Bone marrow (tissue), 2 donors: ENCODE data around the gene RASGRF1.
"Not testable (repeated sequence)": the region's sequence is repeated elsewhere in the genome, so short reads cannot be mapped to it uniquely, and the experiment has no call there.

ENCODE experiments used
- DNase-seq, 2 donors: peaks; one replicate each; lab custom pipeline; 2025; lab: John Stamatoyannopoulos, UW

RASGRF1 gene

GRCh38 chr15:79090487-79091203, at the start of gene RASGRF1:
Gene RASGRF1 (minus strand): TSS chr15:79090780. CDS start chr15:79090498, 282 bp downstream.
- DNase-seq, result no peak

- DNase-seq, result no peak
Measured at GRCh38 chr15:79136434-79137046, 46.0 kb upstream of the RASGRF1 start.

DNA sequence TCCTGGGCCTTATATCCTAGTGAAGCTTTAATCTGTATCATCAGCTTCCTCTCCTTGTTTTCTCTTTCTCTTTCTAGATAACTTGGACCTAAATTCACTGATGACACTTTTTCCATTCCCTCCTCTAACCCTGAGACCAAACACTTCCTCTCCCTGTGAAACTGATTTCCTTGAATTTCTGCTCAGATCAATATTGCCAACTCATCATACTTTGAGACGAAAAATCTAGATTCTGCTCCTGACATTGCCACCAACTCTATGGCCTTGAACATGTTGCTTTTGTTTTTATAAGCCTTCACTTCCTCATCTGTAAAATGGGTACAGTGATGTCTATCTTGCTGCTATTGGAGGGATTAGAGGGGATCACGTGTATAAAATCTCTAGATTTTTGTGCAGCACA, 42.7 kb upstream of the RASGRF1 start:
- no peak for DNase-seq

DNA sequence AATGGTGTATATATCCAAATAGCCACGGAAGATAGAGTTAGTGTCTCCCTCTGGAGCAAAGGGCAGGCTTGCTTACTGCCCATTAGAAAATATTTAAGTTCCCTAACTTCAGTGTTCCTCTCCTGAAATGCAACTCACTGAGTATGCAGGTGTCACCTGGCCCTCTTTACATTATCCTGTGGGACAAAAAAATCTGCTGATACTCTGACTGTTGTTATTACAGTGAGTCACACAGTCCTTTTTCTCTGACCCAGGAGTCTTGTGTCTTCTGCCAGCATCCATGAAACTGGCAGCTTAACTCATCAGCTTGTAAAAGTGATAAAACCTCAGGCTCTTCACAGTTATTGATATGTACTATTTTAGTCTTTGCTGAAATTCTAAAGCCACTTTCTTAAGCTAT, 42.2 kb upstream of the RASGRF1 start:
- DNase-seq, result no peak

DNA sequence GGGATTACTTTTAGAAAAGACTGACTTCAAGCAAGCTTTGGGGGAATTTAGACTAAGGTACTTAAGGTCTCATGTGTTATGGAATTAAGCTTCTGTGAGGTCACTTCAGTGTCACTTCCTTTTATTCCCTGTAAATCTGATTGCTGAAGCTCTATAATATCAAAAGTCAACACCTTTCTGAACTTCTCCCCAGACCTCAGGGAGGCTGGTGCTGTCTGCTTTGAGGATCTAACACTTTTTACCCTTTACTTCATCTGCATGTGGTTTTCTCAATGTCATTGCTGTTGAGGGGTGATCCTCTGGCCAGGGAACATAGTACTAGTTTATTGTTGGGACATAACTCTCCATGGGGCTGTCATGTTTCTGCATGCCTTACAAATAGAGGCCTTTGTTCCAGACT, 41.8 kb upstream of the RASGRF1 start:
- DNase-seq, result no peak

DNA sequence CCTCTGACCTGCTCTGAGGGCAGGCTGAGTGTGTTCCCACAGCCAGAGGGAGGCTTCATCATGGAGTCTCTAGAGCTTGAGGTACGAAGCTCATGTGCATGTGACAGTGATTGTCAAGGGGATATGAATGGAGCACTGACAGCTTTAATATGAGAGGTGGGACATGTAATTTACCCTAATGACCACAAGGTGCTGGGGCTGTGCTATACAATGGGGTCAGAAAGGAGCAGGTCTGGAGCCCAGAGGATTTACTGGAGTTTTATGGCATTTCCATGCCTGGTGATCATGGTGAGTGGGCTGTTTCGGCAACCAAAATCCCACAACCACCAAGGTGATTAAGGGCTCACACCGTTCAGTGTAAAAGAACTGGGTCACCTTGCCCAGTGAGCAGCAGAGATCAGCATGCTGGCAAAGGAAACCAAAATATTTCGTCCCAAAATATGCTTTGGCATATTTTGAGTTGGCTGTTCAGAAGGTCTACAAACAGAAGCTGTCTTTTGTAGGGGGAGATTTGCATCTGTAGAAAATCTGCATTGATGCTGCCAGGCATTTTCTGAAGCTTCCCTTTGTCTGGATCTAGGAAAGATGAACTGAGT, 40.1 kb upstream of the RASGRF1 start:
- no peak for DNase-seq

DNA sequence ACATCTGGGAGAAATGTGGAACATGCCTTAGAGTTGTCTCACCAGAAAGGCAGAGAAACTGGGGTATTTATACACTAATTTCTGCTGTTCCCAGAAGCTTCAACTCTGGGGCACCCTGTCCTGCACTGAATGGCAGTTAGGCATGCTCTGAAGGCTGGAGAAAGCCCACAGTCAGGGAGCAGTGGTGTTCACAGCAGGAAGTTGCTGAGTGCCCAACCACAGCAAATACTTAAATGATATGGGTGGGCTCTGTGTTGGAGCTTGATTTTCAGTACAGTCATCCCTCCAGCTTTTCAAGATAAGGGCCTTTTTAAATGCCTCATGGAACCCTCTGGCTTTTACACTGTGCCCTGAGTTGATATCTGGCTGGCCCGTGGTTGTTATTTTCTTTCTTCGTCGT, 38.7 kb upstream of the RASGRF1 start:
- DNase-seq, result no peak

GRCh38 chr15:79128556-79128955, 38.0 kb upstream of the RASGRF1 start:
- DNase-seq, result no peak

- DNase-seq, result no peak
Measured at GRCh38 chr15:79124388-79124787, 33.8 kb upstream of the RASGRF1 start.

- DNase-seq, result no peak
Measured at GRCh38 chr15:79122991-79123390, 32.4 kb upstream of the RASGRF1 start.

- no peak for DNase-seq
Measured at GRCh38 chr15:79122391-79122790, 31.8 kb upstream of the RASGRF1 start.

GRCh38 chr15:79121571-79121970, 31.0 kb upstream of the RASGRF1 start:
- no peak for DNase-seq

DNA sequence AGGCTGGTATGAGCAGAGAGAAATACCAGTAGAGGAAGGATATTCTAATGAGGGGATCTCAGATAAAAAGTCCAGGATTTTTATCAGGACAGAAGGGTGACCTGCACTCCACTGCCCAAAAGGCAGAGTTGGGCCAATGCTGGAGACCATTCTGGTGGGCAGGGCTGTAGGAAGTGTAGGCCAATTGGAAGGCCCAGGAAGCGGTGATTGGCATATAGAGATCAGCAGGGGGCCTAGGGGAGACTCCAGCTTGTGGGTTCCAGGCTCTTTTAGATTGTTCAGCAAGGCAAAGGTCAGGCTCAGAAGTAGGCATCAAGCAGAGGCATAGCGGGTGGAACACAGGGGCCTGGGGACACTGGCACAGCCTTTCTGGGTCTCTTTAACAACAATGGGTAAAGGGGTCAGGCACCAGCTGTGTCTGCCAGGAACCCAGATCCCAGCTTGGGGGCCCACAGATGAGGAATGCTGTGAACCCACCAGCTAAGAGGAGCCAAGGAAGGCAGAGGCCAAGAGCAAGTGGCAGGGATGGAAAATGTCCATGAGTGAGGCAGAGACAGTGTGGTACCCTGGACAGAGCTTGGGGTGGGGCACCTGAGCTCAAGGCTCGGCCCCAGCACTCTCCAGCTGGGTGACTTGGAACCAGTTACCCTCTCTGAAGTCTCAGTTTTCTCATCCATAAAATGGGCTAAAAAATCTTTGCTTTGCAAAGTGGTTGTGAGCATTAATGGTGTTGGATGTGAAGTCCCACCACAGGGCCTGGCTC, 27.0 kb upstream of the RASGRF1 start:
- no peak for DNase-seq

DNA sequence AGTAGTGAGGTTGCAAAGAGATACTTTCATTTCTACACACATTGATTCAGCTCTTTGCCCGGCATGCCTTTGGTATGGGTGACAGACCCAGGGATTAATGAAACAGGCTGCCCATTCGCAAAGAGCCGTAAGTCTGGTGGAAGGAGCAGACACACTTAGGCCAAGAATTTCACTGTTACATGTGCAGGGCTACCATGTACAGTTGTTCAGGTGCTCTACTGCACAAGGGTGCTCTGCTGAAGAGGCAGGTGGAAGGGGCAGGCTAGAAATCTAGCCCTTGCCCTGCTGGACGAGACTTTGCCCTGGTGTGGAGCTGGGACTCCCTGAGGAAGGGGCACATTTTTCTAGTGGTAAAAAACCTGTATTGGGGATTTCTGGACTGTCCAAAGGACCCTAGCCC, 26.2 kb upstream of the RASGRF1 start:
- no peak for DNase-seq

- DNase-seq, result no peak
Measured at GRCh38 chr15:79115986-79116665, 25.5 kb upstream of the RASGRF1 start.

DNA sequence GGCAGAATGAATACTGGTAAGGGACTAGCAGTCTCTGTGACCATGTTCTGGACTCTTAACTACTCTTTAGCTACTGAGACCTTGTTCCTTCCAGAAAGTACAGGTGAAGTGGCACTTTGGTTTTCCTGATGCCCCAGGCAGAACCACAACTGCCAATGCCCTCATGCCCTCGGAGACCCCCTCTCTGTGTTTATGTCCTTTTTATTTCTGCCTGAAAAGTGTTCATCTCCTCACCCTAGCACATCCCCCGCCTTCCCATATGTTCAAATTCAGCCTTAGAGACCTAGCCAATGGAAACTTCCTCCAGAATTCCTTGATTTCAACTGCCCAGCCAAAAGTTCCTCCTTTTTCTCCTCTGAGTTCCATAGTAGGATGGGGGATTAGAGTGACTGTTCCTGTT, 23.3 kb upstream of the RASGRF1 start:
- no peak for DNase-seq

- DNase-seq, result not testable (repeated sequence)
Measured at GRCh38 chr15:79111404-79111803, 20.8 kb upstream of the RASGRF1 start.

GRCh38 chr15:79105141-79105540, 14.6 kb upstream of the RASGRF1 start:
- DNase-seq, result no peak

DNA sequence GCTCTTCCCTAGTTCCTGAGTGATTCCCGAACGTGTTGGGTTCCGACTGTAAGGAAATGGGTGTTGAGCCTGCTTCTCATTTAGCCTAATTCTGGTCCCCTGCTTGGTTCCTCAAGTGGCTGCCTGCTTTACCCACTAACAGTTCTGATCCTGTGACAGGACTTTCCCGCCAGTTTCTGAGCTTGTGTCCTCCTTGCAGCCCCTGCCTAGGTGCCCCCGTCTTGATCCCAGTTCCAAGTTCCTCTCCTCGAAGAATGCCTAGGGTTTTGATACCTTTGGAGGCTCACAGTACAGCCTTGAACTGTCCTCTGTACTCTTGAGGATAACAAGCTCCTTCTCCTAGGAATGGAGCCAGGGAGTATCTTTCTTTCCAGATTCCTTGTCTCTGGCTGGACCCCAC, 12.0 kb upstream of the RASGRF1 start:
- no peak for DNase-seq

- DNase-seq, result no peak
Measured at GRCh38 chr15:79101866-79102581, 11.4 kb upstream of the RASGRF1 start.

GRCh38 chr15:79099692-79100091, 9.1 kb upstream of the RASGRF1 start:
- no peak for DNase-seq
